ENCODE data around the gene EMC10.
"Not testable (repeated sequence)": the region's sequence is repeated elsewhere in the genome, so short reads cannot be mapped to it uniquely, and the experiment has no call there.

The EMC10 gene

GRCh38 chr19:50476224-50476906 lies at the start of gene EMC10, which contains the start of gene GARIN5A:
TSS of gene EMC10 (plus strand) at chr19:50476507. CDS start at chr19:50476545, 38 bp downstream.
TSS of gene GARIN5A (minus strand) at chr19:50476848. CDS start at chr19:50476388, 460 bp downstream.
- DNase-seq, result peak; percentile 97

GRCh38 chr19:50427318-50427925 lies 48.9 kb upstream of the EMC10 start:
- no peak for DNase-seq

DNA sequence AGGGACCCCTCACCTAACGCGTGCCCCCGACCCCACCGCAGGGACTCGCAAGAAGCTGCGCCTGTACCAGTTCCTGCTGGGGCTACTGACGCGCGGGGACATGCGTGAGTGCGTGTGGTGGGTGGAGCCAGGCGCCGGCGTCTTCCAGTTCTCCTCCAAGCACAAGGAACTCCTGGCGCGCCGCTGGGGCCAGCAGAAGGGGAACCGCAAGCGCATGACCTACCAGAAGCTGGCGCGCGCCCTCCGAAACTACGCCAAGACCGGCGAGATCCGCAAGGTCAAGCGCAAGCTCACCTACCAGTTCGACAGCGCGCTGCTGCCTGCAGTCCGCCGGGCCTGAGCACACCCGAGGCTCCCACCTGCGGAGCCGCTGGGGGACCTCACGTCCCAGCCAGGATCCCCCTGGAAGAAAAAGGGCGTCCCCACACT lies 48.3 kb upstream of the EMC10 start:
- peak; percentile 90 for DNase-seq

- DNase-seq, result no peak
Measured at GRCh38 chr19:50428772-50429463, 47.4 kb upstream of the EMC10 start.

DNA sequence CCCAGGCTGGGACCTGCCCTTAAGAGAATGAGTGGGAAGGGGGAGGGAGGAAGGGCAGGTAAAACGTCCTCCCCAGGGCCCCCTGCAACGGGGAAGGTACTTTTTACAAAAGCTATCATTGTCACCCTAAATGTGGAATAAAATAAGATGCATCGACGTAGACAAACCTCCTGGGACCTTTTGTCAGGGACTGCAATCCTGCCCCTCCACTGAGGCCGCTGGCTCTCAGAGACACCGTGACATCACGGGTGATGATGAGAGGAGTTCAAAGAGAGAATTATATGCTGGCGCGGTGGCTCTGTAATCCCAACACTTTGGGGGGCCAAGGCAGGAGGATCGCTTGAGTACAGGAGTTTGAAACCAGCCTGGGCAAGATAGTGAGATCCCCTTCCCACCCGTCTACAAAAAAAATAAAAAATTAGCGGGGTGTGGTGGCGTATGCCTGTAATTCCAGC lies 45.4 kb upstream of the EMC10 start:
- DNase-seq, result no peak

- peak; percentile 93 for DNase-seq
Measured at GRCh38 chr19:50431343-50432220, 44.7 kb upstream of the EMC10 start.

GRCh38 chr19:50432221-50433028 lies 43.9 kb upstream of the EMC10 start, which contains the start of gene MYBPC2:
TSS of gene MYBPC2 (plus strand) at chr19:50432892. CDS start at chr19:50432954, 62 bp downstream.
- no peak for DNase-seq

GRCh38 chr19:50433201-50434180 lies 42.8 kb upstream of the EMC10 start:
- no peak for DNase-seq

DNA sequence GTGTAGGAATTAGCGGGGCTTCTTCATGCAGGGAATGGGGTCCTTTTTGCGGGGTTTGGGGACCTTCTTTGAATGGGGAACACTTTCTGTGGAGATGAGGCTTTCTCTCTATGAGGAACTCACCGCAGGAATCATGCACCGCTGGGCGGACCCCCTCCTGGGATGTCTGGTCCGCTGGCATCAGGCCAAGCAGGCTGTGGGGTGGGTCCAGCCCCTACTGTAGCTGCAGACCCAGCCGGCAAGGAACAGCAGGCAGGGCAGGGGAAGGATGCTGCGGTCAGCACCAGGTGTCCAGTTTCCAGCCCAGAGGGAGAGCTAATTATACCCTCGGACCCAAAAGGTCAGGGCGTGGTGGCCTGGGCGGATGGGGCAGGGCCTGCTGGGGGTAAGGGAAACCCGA lies 41.8 kb upstream of the EMC10 start:
- DNase-seq, result no peak

- no peak for DNase-seq
Measured at GRCh38 chr19:50435221-50435620, 41.1 kb upstream of the EMC10 start.

GRCh38 chr19:50435627-50436026 lies 40.7 kb upstream of the EMC10 start:
- no peak for DNase-seq

GRCh38 chr19:50437862-50438449 lies 38.4 kb upstream of the EMC10 start:
- no peak for DNase-seq

DNA sequence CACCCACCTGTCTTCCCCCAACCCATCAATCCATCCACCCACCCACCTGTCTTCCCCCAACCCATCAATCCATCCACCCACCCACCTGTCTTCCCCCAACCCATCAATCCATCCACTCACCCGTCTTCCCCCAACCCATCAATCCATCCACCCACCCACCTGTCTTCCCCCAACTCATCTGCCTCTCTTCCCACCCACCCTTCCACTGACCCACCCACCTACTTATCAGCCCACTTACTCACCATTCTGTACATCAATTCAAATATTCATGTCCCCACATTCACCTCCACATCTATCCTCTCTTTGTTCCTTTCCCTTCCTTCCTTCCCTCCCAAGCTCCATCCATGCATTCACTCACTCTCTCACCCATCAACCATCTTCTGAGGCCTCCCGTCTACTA lies 37.2 kb upstream of the EMC10 start:
- DNase-seq, result not testable (repeated sequence)

DNA sequence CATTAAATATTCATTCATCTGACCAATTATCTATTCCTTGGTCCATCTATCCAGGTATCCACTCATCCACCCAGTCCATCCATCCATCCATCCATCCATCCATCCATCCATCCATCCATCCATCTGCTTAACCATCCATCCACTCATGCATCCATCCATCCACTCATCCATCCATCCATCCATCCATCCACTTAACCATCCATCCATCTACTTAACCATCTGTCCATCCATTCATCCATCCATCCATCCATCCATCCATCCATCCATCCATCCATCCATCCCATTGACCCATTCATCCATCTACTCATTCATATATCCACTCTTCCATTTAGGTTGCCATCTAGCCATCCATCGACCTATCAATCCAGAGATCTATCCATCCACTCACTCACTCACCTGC lies 32.2 kb upstream of the EMC10 start:
- no peak for DNase-seq

- no peak for DNase-seq
Measured at GRCh38 chr19:50447053-50447452, 29.3 kb upstream of the EMC10 start.

DNA sequence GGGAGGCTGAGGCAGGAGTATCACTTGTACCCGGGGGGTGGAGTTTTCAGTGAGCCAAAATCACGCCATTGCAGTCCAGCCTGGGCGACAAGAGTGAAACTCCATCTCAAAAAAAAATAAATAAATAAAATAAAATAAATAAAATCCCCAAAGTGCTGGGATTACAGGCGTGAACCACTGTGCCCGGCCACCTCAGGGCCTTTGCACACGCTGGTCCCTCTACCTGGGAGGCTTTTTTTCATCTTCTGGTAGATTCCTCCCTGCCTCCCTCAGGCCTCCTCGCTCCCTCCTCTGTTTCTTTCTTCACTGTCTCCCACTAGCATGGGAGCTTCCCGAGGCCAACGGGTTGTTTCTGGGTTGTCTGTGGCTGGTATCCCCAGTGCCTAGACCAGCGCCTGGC lies 28.6 kb upstream of the EMC10 start:
- no peak for DNase-seq

- DNase-seq, result no peak
Measured at GRCh38 chr19:50449236-50449899, 26.9 kb upstream of the EMC10 start.

DNA sequence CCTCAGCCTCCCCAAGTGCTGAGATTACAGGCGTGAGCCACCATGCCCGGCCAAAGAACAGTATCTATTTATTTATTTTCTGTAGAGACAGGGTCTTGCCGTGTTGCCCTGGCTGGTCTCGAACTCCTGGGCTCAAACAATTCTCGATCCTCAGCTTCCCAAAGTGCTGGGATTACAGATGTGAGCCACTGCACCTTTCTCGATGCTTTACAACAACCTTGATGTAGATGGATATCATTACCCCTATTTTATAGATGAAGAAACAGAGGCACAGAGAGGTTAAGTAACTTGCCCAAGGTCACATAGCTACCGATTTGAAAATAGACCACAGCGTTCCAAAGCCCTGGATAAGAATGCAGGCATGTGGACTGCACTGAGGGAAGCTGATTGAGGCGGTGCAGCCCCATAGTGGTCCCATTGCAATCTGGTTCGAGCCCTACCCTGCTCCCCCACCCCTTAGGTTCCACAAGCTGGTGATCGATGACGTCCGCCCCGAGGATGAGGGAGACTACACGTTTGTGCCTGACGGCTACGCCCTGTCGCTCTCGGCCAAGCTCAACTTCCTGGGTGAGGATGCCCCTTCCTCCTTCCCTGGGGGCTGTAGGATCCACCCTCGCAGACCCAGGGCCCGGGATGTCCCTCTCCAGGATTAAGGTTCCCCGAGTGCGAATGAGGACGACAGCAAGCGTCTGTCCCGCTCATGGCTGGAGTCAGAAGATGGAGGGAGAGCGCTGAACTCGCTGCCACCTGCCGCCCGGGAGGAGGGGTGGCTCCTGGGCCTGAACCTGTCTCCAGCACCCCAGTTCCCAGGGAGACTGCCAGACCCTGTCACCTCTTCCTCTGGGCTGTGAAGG lies 25.7 kb upstream of the EMC10 start:
- no peak for DNase-seq

- no peak for DNase-seq
Measured at GRCh38 chr19:50451223-50451534, 25.1 kb upstream of the EMC10 start.

Data from islet precursor cell (in vitro differentiated cells).